M059J (cell line): ENCODE results near the gene COMMD10. TPM values are rescaled to one million over a fixed set of nuclear protein-coding genes. Genes with fewer than 3 reads are reported as not detected.

Experiments
- DNase-seq: peaks from one replicate; pipeline ENCODE4 v3.0.0-alpha.2; 2012; ENCODE audit warnings: low read depth
- total RNA-seq: library from RNA; depleted of rRNA; stranded (reverse); fragments of >200 nt; shearing (Covaris generic); gene quantifications from 2 replicates; pipeline ENCODE4 v1.2.3, GENCODE V29; 2014

The COMMD10 gene
- total RNA-seq, 1 experiment from 2014 or later = 38.7 TPM

GRCh38 chr5:116216246-116216645 lies 131.4 kb downstream of the COMMD10 start:
- no peak for DNase-seq

DNA sequence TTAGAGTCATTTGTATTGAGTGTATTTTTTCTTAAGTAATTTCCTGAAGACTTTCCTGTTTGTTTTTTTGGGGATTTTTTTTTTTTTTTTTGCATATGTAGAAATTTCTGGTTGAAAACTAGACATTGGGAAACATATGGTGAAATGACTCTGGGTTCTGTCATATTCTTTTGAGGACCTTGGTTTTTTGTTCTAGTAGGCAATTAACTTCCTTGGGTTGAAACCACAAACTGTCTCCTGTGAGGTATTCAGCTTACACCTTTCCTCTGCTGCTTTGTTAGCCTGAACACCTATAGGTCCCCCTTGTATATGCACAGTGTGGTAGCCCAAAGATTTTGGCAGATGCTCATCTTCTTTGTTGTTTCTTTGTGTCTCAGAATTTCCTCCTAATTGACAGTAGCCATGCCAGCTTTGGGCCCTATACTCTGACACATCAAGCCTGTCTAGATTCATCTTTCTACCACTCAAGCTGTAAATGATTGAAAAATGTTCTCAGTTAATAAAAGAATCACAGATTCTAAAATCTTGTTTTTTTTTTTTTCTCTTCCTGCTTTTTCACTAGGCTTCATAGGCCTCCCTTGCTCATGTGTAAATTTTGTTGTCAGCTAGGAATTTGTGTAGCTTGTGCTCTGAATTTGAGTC lies 140.6 kb downstream of the COMMD10 start:
- no peak for DNase-seq

- DNase-seq = no peak
Observed at GRCh38 chr5:116229131-116229689, 144.4 kb downstream of the COMMD10 start.

- DNase-seq = no peak
Observed at GRCh38 chr5:116231288-116231687, 146.5 kb downstream of the COMMD10 start.

GRCh38 chr5:116234681-116235080 lies 149.9 kb downstream of the COMMD10 start:
- no peak for DNase-seq

DNA sequence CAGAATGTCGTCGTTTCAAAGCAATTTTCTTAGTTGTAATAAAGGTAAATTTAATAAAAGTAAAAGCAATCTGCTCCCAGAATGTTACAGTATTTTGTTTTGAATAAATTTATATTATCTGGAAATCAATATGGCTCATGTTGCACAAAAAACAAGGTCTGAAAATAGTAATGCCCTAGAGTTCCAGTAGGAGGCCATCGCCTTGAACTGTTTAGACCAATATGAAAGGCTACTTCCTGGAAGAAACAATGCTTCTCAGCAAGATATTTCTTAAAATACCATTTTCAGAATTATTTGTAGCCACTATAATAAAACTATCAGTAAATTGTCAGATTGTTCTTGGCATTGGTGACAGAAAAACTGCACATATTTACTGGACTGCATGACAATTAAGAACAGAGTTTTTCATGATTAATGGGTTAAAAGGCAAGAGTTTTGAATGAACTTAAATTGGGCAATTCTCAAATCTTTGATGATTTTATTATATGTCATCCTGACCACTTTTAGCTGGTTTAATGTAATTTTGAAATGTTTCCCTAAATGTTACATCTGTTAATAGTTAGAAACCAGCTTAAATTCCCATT lies 153.2 kb downstream of the COMMD10 start:
- DNase-seq = peak; percentile 2

GRCh38 chr5:116242343-116242742 lies 157.5 kb downstream of the COMMD10 start:
- DNase-seq = no peak

- no peak for DNase-seq
Observed at GRCh38 chr5:116248432-116248831, 163.6 kb downstream of the COMMD10 start.

GRCh38 chr5:116249648-116250047 lies 164.8 kb downstream of the COMMD10 start:
- no peak for DNase-seq

GRCh38 chr5:116256717-116257116 lies 171.9 kb downstream of the COMMD10 start:
- no peak for DNase-seq

DNA sequence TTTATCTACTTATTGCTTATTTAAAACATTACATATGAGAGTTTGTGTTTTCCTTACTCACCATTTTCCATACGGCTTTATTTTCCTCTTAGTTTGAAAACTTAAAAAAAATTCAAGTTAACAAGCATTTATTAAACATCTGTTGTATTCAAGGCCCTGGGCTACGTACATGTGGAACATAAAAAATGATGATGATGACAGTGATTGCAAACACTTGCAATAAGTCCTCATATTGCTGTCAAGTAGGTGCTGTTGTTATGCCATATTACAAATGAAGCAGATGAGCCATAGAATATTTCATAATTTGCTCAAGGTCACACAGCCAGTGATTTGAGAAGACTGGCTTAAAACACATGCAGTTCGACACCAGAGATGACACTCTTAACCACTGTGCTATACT lies 180.6 kb downstream of the COMMD10 start:
- no peak for DNase-seq

DNA sequence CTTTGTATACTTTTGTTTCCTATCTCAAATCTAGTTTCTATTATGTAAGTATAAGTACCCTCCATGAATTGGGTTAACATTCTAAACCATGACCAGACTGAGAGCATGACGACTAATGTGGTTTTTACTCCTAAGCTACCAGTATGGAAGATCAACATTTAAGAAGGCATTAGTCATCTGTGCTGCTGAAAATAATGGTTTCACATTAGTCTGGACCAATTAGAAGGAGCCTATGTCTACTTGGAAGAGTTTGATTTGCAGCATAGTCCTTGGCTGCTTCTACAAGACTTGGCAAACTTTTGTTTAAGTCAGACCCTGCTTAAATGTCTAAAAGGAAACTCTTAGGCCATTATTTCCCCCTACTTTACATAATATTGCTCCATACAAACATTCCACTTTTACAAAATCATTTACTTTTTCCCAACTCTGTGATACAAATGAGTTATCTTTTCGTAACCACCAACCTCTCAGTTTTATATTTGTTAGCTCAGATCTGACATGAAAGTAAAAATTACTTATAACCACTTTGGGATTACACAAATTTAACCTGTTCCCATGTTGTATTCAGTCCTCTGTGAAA lies 186.7 kb downstream of the COMMD10 start:
- peak; percentile 28 for DNase-seq

- peak; percentile 11 for DNase-seq
Observed at GRCh38 chr5:116272281-116272941, 187.6 kb downstream of the COMMD10 start.

DNA sequence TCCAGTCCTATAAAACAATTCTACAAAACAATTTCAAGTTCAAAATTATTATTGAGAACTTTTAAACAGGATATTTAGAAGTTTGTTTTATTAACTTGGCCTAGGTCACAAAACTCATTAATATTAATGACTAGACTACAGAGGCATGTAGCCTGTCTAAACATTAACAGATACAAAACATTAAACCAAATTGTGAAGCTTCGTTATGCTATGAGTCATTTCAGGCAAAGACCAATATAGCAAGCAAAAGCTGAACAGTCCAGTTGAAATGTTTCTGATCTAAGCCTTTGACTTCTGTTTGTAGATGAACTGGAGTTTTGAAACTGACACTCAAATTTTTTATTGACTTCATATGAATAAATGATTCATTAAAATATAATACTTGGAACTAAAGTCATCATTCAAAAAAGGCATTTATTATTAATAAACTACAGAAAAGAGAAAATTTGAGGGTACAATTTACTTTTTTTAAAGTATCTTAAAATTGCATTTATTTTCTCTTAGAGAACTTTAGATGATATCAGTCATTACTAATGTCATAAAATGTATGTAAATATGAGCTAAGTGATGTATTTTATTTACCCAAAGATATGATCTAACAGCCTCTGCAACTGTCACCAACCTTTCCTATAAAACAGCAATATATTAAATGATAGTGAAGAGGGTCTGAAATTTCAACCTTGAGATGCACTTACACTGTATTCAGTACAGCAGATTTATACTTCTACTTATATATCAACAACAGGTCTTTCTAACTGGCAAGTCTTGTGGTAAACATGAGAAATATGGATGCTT lies 188.8 kb downstream of the COMMD10 start:
- peak; percentile 24 for DNase-seq

GRCh38 chr5:116274251-116274650 lies 189.4 kb downstream of the COMMD10 start:
- DNase-seq = no peak

DNA sequence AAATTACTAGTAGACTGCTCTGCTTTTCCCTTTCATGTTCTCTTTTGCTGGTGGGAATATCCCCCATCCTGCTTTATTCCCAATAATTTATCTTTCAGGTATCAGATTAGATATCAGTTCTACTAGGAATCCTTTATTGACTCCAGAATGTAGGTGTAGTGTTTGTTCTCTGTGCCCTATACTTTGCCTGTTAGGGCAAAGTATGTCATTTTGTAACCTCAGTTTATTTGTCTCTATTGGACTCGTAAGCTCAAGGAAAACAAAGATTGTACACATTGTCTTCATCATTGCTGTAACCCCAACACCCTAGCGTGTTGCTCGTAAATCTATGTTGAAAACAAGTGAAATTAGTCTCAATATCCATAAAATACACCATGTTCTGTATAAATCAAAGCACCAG lies 190.5 kb downstream of the COMMD10 start:
- no peak for DNase-seq

DNA sequence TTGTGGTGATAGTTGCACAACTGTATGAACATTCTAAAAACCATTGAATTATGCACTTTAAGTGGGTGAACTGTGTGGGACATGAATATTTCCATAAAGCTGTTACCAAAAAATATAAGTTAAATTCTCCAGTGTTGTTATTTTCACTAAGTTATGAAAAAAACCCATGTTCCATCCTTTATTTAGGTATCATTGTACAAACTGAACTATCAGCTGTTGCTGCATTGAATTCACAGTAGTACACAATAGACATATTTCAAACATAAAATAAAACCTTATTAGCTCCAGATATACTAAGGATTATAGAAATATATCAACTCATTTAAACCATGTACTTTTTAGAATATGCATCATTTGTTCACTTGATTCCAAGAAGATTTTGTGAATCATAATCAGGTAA lies 192.1 kb downstream of the COMMD10 start:
- no peak for DNase-seq

DNA sequence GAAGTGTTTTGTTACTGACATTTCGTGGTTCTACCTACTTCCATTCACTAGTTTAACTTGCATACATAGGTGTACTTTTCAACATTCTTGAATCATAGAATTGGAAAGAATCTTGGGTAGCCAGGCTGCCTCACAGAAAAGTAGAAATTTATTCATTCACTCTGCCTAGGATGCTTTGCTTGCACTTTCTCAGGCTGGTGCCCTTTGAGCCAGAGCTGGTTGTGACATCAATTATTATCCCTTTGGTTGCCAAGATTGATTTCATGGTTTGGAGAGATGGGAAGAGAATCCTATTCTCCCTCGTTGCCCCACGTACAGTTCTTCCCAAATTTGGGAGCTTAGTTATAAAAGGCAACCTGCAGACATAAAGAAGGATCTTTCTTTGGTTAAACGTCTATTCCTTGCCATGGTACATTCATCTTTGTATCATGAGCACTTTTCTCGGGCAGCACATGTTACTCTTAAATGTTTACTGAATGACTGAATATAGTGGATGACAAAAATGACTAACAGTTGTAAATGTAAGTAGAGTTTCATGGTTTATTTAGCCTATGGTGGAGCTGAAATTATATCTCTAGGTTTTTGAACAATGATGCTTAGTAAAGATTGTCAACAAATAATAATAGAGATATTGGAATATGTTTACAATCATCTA lies 195.5 kb downstream of the COMMD10 start:
- no peak for DNase-seq

- no peak for DNase-seq
Observed at GRCh38 chr5:116281309-116281708, 196.5 kb downstream of the COMMD10 start.

DNA sequence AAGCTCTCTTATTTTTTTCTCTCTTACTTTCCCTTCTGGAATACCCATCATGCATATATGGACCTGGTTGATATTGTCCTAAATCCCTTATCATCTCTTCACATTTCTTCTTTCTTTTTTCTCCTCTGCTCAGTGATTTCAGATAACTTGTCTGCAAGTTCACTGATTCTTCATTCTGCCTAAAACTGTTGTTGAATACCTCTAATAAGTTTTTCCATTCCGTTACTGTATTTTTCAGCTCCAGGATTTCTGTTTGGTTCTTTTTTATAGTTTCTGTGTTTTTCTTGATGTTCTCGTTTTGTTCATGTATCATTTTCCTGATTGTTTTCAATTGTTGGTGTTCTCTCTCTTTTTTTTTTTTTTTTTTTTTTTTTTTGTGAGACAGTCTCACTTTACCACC lies 203.7 kb downstream of the COMMD10 start:
- DNase-seq = no peak

DNA sequence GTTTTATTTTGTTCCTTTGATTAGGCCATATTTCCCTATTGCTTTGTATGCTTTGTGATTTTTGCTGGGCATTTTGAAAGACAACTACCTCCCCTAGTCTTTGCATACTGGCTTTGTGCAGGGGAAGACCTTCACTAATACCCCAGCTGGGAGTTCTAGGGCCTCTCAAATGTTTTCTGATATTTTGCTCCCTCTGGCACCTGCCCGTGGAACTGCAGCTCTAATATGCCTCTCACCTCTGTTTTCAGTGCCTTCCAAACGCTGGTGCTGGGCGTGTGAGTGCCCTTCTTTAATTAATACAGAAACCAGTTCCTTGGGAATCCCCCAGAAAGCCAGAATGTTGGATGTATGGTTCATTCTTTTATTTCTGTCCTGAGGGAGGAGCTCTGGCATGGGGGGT lies 204.5 kb downstream of the COMMD10 start:
- DNase-seq = no peak
